Tibial nerve (tissue), 4 donors: ENCODE measurements around the gene APOL1. TPM values are rescaled to one million over a fixed set of nuclear protein-coding genes. Genes with fewer than 3 reads are reported as not detected.

Source experiments
- DNase-seq, 2 donors: peaks; one replicate each; pipeline ENCODE4 v3.0.0-alpha.2; 2019; ENCODE audit warnings: low spot score in 2 of 2
- H3K27ac ChIP-seq, 4 donors: fragments of 200-600 bp; sonication (generic) in 3 of 4; one replicate each; pipeline ENCODE4 v1.5.1; 2017 to 2019; ENCODE audit warnings: mild to moderate bottlenecking in 1 of 4
- H3K27me3 ChIP-seq, 2 donors: fragments of 200-600 bp; sonication (generic) in 1 of 2; one replicate each; pipeline versions ENCODE4 v1.5.1 to v1.6.0; 2017 to 2019
- H3K36me3 ChIP-seq, 3 donors: fragments of 200-600 bp; sonication (generic); one replicate each; pipeline ENCODE4 v1.5.1; 2018 to 2019
- H3K4me1 ChIP-seq, 4 donors: fragments of 200-600 bp; sonication (generic) in 3 of 4; one replicate each; pipeline ENCODE4 v1.5.1; 2017 to 2019
- H3K4me3 ChIP-seq, 4 donors: fragments of 200-600 bp; sonication (generic) in 3 of 4; one replicate each; pipeline ENCODE4 v1.5.1; 2017 to 2019; ENCODE audit warnings: mild to moderate bottlenecking in 1 of 4, moderate library complexity in 1 of 4
- H3K9me3 ChIP-seq, 4 donors: fragments of 200-600 bp; sonication (generic) in 3 of 4; one replicate each; pipeline ENCODE4 v1.5.1; 2017 to 2019
- EP300 ChIP-seq, 2 donors: sonication (generic); formaldehyde crosslinking; IDR thresholded peaks; one replicate each; pipeline ENCODE4 v1.6.1; 2017; ENCODE audit warnings: antibody characterized with exemption in 2 of 2, mild to moderate bottlenecking in 1 of 2
- POLR2A ChIP-seq, 2 donors: fragments of 450-650 bp; IDR thresholded peaks; one replicate each; pipeline ENCODE4 v1.6.1; 2017; ENCODE audit warnings: antibody characterized with exemption in 2 of 2, mild to moderate bottlenecking in 2 of 2, moderate library complexity in 2 of 2
- WGBS, 2 donors: methylation state at CpG; one replicate each; pipeline ENCODE4 v1.1.5; 2018; 5-methylcytosine and 5-hydroxymethylcytosine counted together
- total RNA-seq, 4 donors: library from RNA; depleted of rRNA; stranded (reverse); fragments of >200 nt; gene quantifications; one replicate each; pipeline ENCODE4 v1.1.0, GENCODE V29; 2016
- TF ChIP-seq, protein P1 (sequence below), 5 experiments: fragments of 200-600 bp in 3 of 5; fragments of 450-650 bp in 2 of 5; sonication (generic) in 3 of 5; IDR thresholded peaks; one replicate each; pipeline ENCODE4 v1.5.1; 2016 to 2019; ENCODE audit warnings: antibody characterized with exemption in 5 of 5, mild to moderate bottlenecking in 3 of 5, moderate library complexity in 2 of 5

Gene APOL1
- total RNA-seq, 4 donors from 2014 or later = 8.3 to 16.8 (median 10.1) TPM

GRCh38 chr22:36279219-36279666, 26.3 kb downstream of the APOL1 start:
- Histone ChIP-seq H3K27me3 (no peaks in the 10 kb centered on the region), H3K9me3 (no peaks in the 10 kb centered on the region), H3K4me3 (no peak overlapping the region), H3K4me1 (peaks cover 0 to 31% (median 5%) of the 10 kb centered on the region in 4 donors), H3K27ac (peak overlapping the region in 2 of 4 donors; percentile 46 to 57), H3K36me3 (peaks cover 4 to 42% (median 15%) of the 10 kb centered on the region in 3 donors)
- DNase-seq = no peak
- whole genome bisulfite sequencing, 2 donors = 74 to 82% methylated on average over 8 of the region's 8 CpGs
- TF ChIP-seq, protein P1, sequence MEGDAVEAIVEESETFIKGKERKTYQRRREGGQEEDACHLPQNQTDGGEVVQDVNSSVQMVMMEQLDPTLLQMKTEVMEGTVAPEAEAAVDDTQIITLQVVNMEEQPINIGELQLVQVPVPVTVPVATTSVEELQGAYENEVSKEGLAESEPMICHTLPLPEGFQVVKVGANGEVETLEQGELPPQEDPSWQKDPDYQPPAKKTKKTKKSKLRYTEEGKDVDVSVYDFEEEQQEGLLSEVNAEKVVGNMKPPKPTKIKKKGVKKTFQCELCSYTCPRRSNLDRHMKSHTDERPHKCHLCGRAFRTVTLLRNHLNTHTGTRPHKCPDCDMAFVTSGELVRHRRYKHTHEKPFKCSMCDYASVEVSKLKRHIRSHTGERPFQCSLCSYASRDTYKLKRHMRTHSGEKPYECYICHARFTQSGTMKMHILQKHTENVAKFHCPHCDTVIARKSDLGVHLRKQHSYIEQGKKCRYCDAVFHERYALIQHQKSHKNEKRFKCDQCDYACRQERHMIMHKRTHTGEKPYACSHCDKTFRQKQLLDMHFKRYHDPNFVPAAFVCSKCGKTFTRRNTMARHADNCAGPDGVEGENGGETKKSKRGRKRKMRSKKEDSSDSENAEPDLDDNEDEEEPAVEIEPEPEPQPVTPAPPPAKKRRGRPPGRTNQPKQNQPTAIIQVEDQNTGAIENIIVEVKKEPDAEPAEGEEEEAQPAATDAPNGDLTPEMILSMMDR (IDR thresholded peaks at IDR 0.05) = no peak
- TF ChIP-seq POLR2A (IDR thresholded peaks at IDR 0.05) = no peak
- no peak for TF ChIP-seq EP300 (IDR thresholded peaks at IDR 0.05)

DNA sequence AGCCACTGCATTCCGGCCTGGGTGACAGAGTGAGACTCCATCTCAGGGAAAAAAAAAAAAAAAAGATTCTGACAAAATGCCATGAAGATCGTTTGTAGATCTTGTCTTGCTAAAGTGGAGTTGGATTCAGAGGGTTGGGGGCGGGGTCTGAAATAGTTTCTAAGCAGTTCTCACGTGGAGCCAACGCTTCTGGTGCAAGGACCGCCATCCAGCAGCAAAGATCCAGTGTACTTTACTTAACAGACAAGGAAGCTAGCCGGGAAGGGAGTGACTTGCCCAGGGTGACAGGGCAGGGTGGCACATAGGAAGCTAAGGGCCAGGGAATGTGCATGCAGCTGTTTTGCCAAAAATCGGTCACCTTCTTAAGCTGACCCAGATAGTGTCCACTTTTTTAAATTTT, 27.4 kb downstream of the APOL1 start:
- H3K27me3 ChIP-seq = no peaks in the 10 kb centered on the region
- WGBS, 2 donors = 72 to 74% methylated on average over 8 of the region's 8 CpGs
- H3K36me3 ChIP-seq = peaks cover 4 to 53% (median 27%) of the 10 kb centered on the region in 3 donors
- peaks cover 0 to 40% (median 5%) of the 10 kb centered on the region in 4 donors for H3K4me1 ChIP-seq
- TF ChIP-seq POLR2A (IDR thresholded peaks at IDR 0.05) = no peak
- no peak overlapping the region for H3K4me3 ChIP-seq
- DNase-seq = no peak
- H3K27ac ChIP-seq = peak overlapping the region in 1 of 4 donors; percentile 72
- no peaks in the 10 kb centered on the region for H3K9me3 ChIP-seq

GRCh38 chr22:36281781-36282327, 28.9 kb downstream of the APOL1 start:
- peak overlapping the region in 3 of 4 donors; percentile 19 to 72 (median 68) for H3K27ac ChIP-seq
- H3K4me1 ChIP-seq = peaks cover 0 to 55% (median 9%) of the 10 kb centered on the region in 4 donors
- no peaks in the 10 kb centered on the region for H3K27me3 ChIP-seq
- peaks cover 4 to 68% (median 39%) of the 10 kb centered on the region in 3 donors for H3K36me3 ChIP-seq
- H3K9me3 ChIP-seq = no peaks in the 10 kb centered on the region
- no peak overlapping the region for H3K4me3 ChIP-seq
- 51 to 63% methylated on average over 14 of the region's 14 CpGs for WGBS, 2 donors
- no peak for DNase-seq
- TF ChIP-seq POLR2A (IDR thresholded peaks at IDR 0.05) (peak in 1 of 2 donors; percentile 4), EP300 (IDR thresholded peaks at IDR 0.05) (peak in 1 of 2 donors; percentile 65)
- TF ChIP-seq, protein P1 (IDR thresholded peaks at IDR 0.05) = no peak

DNA sequence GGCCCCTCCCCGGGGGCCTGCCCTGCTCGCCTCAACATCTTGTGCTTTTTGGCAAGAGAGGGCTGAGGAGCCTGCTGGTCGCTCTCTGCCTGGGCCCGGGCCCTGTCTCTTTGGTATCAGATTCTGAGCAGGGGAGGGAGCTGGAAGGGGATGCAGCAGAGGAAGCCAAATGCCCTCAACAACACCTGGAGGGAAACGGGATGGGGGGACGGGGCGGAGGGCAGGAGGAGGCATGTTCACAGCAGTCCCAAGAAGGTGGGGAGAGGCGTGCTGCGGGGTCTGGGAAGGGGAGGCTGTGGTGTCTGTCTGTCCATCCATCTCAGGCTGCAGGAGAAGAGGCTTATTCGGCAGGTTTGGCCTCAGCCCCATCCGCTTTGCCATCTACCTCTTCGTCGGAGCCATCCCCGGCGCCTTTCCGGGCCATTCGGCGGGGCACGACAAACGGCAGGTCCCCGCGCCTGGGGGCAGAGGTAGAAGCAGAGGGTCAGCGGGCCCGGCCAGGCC, 29.4 kb downstream of the APOL1 start:
- TF ChIP-seq EP300 (IDR thresholded peaks at IDR 0.05) (no peak), POLR2A (IDR thresholded peaks at IDR 0.05) (no peak)
- TF ChIP-seq, protein P1 (IDR thresholded peaks at IDR 0.05) = no peak
- H3K9me3 ChIP-seq = no peaks in the 10 kb centered on the region
- no peaks in the 10 kb centered on the region for H3K27me3 ChIP-seq
- H3K4me3 ChIP-seq = no peak overlapping the region
- DNase-seq = no peak
- peaks cover 4 to 73% (median 43%) of the 10 kb centered on the region in 3 donors for H3K36me3 ChIP-seq
- WGBS, 2 donors = 76 to 81% methylated on average over 22 to 24 of the region's 24 CpGs
- peak overlapping the region in 2 of 4 donors; percentile 68 to 72 for H3K27ac ChIP-seq
- peaks cover 0 to 54% (median 8%) of the 10 kb centered on the region in 4 donors for H3K4me1 ChIP-seq

DNA sequence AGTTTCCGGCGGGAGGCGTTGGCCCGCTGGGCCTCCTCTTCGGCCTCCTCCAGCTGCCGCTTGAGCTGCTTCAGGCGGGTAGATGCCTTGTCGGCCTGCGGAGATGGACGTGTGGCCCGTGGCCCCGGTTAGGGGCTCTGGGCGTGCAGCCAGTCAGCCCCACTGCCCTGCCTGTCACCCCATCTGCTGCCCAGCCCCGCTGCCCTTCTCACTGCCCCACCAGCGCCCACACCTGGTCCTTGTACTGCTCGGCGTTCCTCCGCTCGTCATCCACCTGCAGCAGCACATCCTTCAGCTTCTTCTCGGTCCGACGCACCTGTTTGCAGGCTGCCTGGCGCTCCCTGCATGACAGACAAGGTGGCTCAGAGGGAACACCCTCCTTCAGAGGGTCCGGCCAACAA, 31.2 kb downstream of the APOL1 start:
- Histone ChIP-seq H3K27me3 (no peaks in the 10 kb centered on the region), H3K4me1 (peaks cover 0 to 44% (median 4%) of the 10 kb centered on the region in 4 donors), H3K4me3 (no peak overlapping the region), H3K36me3 (peaks cover 10 to 91% (median 59%) of the 10 kb centered on the region in 3 donors), H3K27ac (peak overlapping the region in 1 of 4 donors; percentile 73), H3K9me3 (no peaks in the 10 kb centered on the region)
- no peak for TF ChIP-seq EP300 (IDR thresholded peaks at IDR 0.05)
- TF ChIP-seq, protein P1 (IDR thresholded peaks at IDR 0.05) = no peak
- no peak for TF ChIP-seq POLR2A (IDR thresholded peaks at IDR 0.05)
- WGBS, 2 donors = 91 to 95% methylated on average over 22 to 24 of the region's 24 CpGs
- no peak for DNase-seq
